Cortex of kidney (tissue), 1 donor: ENCODE data around the gene RAD17.
"Not testable (repeated sequence)": the region's sequence is repeated elsewhere in the genome, so short reads cannot be mapped to it uniquely, and the experiment has no call there.

Experiments used
- DNase-seq: peaks from one replicate; lab custom pipeline; 2025; lab: John Stamatoyannopoulos, UW

Gene RAD17

GRCh38 chr5:69374911-69375446 lies 5.4 kb downstream of the RAD17 start:
- no peak for DNase-seq

DNA sequence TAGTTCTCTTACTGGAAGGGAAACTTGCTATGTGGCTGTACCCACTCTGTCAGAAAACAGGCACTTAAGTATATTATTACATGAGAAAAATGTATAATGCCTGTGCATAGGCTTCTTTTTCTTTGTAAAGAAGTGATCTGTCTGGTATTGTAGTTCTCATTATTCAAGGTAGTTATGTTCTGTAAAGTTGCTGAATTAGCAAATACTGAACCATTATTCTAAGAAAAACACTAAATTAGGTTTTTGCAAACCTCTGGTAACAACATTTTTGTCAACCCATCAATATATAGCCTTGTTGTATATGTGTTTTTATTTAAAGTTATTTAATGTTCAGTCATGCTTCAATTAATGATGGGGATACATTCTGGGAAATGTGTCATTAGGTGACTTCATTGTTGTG lies 8.8 kb downstream of the RAD17 start:
- DNase-seq = no peak

- no peak for DNase-seq
These were observed 35.2 kb downstream of the RAD17 start for GRCh38 chr5:69404659-69405330.

GRCh38 chr5:69414885-69415583 lies 45.4 kb downstream of the RAD17 start, which contains the start of gene MARVELD2:
MARVELD2 (plus strand) TSS chr5:69415116; CDS start chr5:69419386, 4,270 bp downstream.
- DNase-seq = peak; percentile 58

- DNase-seq = no peak
These were observed 46.0 kb downstream of the RAD17 start for GRCh38 chr5:69415584-69415958.

DNA sequence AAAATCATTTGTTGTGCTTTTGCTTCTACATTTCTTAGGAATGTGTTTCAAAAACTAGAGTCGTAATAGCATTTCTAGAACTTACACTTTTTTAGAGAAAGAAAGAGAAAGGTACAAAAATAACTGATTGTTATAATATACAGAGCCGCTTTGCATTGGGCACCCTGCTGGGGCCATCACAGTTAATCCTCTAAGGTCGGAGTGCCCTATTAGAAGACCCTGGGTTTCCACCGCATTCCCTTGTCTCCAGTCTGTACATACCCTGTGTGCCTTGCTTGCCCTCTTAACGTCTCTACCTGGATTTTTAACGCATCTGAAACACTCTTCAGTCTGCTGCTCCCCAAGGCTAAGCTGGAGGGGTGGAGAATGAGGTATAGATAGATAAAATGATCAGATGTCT lies 46.6 kb downstream of the RAD17 start:
- DNase-seq = no peak

DNA sequence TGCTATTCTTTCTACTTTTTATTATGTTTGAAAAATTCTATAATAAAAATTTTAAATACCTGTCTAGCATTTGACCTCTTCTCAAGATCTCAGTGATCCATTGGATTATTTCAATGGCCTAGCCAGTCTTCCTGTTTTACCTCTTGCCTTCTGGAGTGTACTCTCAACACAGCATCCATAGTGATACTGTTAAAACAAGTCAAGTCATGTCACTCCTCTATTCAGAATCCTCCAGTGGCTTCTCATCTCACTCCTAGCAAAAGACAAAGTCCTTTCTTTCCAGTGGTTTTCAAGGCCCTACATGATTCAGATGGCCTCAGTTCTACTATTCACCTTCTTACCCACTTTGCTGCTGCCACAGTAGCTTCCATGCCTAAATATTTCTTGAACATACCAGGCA lies 47.1 kb downstream of the RAD17 start:
- no peak for DNase-seq

DNA sequence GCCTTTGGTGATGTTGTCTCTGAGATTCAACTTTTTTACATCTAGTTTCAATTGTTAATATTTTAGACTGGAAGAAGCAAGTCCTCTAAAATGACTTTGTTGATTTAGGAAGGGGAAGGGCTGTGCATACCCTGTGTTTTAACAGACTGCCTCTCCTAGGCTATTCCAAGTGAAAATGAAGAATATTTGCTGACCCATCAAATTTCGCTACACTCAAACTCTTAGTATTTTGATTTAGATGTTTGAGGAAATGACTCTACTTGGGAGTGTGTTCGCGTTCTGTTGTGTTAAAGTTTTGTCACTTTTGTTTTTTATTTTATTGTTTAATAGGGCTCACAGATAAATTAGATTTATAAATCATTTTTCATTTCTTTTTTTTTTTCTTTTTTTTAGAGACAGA lies 48.9 kb downstream of the RAD17 start:
- no peak for DNase-seq

DNA sequence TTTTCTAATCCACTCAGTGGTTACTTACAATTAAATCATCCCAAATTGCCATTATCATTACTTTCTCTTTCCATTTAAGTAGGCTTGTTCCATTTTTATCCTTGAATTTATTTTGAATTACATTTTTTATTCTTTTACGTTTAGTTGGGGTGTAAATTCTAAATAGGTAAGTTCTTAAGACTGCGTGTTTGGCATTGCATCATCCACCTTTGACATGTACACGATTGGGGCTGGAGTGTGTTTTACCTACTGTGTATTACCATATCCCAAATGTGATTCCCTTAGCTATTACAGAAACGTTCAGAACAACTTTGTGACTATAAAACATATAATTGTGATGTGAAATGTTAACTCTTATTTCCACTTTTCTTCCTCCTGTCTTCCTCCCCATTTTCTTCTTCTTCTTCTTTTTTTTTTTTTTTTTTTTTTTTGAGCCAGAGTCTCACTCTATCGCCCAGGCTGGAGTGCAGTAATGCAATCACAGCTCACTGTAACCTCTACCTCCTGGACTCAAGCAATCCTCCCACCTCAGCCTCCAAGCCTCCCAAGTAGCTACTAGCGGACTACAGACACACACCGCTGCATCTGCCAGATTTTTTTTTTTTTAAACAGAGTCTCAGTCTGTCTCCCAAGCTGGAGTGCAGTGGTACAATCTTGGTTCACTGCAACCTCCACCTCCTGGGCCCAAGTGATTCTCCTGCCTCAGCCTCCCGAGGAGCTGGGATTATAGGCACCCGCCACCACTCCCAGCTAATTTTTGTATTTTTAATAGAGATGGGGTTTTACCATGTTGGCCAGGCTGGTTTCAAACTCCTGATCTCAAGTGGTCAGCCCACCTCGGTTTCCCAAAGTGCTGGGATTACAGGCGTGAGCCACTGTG lies 62.0 kb downstream of the RAD17 start:
- DNase-seq = no peak

- DNase-seq = no peak
These were observed 63.0 kb downstream of the RAD17 start for GRCh38 chr5:69432412-69433206.

GRCh38 chr5:69435276-69435884 lies 65.8 kb downstream of the RAD17 start:
- not testable (repeated sequence) for DNase-seq

- DNase-seq = no peak
These were observed 74.6 kb downstream of the RAD17 start for GRCh38 chr5:69444127-69444754.

GRCh38 chr5:69449511-69449910 lies 79.9 kb downstream of the RAD17 start:
- no peak for DNase-seq

DNA sequence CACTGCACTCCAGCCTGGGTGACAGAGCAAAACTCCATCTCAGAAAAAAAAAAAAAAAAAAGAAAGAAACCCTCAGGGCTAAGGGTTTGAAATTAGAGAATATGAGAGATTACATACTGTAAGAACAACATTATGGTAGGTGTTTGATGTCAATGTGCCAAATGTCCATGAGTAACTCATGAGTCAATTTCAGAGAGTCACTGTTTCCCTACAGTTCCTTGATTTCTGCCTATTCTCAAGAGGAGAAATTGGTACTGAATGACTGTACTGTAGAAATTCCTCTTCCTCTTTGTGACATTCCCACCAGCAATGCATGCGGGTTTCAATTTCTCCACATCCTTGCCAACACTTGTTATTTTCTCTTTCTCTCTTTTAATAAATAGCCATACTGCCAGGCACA lies 80.5 kb downstream of the RAD17 start:
- no peak for DNase-seq

GRCh38 chr5:69450527-69450926 lies 80.9 kb downstream of the RAD17 start:
- not testable (repeated sequence) for DNase-seq

DNA sequence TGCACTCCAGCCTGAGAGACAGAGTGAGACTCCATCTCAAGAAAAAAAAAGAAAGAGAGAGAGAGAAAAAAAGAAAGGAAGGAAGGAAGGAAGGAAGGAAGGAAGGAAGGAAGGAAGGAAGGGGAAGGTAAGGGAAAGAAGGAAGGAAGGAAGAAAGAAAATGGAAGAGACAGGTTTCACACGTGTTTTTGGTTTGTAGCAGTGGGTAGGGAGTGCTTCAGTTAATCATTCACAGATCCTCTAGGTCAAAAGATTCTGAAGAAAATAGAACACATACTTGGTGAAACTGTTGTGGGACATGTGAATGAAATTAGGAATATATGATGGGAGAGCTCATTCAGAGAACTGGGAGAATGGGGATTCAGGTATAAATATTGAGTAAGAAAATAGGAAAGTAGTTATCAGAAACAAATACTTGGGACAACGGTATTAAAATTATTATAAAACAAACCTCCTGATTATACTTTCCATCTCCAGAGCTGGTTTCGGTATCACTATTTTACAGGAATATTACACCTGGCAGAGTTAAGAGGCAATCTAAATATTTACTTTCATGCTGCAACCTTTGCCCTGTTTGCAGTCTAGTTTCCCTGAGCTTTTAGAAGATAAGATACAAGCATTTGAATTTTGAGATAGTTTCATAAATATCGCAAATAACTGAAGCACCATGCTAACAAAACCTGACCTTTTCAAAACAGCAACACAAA lies 82.5 kb downstream of the RAD17 start:
- no peak for DNase-seq

- not testable (repeated sequence) for DNase-seq
These were observed 83.9 kb downstream of the RAD17 start for GRCh38 chr5:69453487-69453886.

DNA sequence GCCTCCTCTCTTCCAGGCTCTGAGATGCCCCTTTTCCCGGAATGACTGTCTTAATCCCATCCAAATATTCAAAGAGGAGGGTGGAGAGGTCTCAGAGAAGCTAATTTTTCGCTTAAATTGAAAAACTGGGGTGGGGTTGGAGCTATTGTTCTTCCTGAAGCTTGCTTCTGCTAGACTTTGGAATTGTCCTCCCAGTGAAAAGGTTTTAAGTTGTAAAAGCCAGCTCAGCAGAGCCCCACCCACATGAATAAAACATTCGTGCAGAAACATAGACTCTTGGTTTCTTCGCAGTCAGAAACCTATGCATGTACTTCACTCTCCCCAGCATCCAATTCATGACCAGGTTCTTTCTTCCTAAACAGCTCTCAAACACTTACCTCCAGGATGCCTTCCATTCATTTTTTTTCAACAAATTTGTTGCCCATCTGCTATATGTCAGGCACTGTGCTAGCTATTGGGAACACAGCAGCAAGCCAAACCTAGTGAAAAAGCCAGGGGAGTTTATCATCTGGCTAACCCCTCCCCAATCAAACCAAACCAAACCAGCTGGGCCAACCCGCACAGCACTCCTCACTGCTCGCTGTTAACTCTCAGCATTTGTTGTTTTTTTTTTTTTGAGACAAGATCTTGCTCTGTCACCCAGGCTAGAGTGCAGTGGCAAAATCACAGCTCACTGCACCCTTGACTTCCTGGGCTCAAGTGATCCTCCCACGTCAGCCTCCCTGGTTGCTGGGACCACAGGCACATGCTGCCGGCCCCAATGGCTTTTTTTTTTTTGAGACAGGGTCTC lies 85.0 kb downstream of the RAD17 start:
- no peak for DNase-seq

DNA sequence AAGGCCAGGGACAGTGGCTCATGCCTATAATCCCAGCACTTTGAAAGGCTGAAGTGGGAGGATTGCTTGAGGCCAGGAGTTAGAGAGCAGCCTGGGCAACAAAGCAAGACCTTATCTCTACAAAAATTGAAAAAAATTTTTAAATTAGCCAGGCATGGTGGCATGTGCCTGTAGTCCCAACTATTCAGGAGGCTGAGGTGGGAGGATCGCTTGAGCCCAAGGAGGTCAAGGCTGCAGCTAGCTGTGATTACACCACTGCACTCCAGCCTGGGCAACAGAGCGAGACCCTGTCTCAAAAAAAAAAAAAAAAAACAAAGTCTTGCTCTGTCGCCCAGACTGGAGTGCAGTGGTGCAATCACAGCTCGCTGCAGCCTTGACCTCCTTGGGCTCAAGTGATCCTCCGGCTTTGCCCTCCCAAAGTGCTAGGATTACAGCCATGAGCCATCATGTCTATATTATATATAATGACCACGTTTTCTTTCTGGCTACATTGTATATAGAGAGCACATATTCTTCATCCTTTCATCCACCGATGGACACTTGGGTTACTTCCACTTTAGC lies 85.9 kb downstream of the RAD17 start:
- DNase-seq = not testable (repeated sequence)
